SK-N-SH treated with all-trans-retinoic acid at 6 μM for 48 hours (cell line): Measurements from ENCODE around the gene NHERF2.

ENCODE experiments used
- SNAI2 ChIP-seq: fragments of 250-450 bp; sonication (Bioruptor Pico); IDR thresholded peaks from 2 replicates; pipeline ENCODE4 v1.5.0; 2020; ENCODE audit warnings: mild to moderate bottlenecking, moderate library complexity
- ZC3H10 ChIP-seq: fragments of 250-450 bp; sonication (Bioruptor Pico); IDR thresholded peaks from 2 replicates; pipeline ENCODE4 v1.5.1; 2021; ENCODE audit warnings: mild to moderate bottlenecking, moderate library complexity
- TF ChIP-seq, protein P1 (sequence below): fragments of 250-450 bp; sonication (Bioruptor Pico); IDR thresholded peaks from 2 replicates; pipeline ENCODE4 v1.8.0; 2021; ENCODE audit warnings: low read depth, mild to moderate bottlenecking, moderate library complexity, borderline replicate concordance
- TF ChIP-seq, protein P2 (sequence below): fragments of 250-450 bp; sonication (Bioruptor Pico); IDR thresholded peaks from 2 replicates; pipeline ENCODE4 v1.5.0; 2020; ENCODE audit warnings: mild to moderate bottlenecking, moderate library complexity

DNA sequence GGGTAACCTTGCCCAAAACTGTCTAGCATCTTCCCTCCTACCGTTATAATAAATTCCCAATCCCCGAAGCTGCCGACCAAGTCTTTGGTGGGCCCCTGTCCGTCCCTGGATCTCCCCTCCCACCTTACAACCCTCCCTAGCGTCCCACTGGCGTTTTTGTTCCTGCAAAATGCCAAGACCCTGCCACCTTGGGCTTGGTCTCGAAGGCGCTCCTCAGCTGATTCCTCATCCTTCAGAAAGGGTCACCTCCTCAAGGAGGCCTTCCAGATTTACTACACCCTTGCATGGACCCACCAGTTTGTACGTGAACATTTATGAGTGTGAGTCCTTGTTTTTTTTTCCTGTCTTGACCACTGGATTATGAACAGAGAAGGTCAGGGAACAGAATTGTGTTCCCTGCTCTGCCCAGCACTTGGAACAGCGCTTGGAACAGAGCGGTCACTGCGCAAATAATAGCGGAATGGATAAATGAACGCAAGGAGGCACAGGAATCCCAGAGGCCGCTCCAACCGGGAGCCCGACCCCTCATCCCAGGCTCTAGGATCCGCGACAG, 43.6 kb upstream of the NHERF2 start:
- no peak for TF ChIP-seq ZC3H10 (CRISPR knock-in tag)
- no peak for TF ChIP-seq SNAI2 (CRISPR knock-in tag)
- TF ChIP-seq, protein P1, sequence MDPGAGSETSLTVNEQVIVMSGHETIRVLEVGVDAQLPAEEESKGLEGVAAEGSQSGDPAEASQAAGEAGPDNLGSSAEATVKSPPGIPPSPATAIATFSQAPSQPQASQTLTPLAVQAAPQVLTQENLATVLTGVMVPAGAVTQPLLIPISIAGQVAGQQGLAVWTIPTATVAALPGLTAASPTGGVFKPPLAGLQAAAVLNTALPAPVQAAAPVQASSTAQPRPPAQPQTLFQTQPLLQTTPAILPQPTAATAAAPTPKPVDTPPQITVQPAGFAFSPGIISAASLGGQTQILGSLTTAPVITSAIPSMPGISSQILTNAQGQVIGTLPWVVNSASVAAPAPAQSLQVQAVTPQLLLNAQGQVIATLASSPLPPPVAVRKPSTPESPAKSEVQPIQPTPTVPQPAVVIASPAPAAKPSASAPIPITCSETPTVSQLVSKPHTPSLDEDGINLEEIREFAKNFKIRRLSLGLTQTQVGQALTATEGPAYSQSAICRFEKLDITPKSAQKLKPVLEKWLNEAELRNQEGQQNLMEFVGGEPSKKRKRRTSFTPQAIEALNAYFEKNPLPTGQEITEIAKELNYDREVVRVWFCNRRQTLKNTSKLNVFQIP (CRISPR knock-in tag): no peak
- TF ChIP-seq, protein P2, sequence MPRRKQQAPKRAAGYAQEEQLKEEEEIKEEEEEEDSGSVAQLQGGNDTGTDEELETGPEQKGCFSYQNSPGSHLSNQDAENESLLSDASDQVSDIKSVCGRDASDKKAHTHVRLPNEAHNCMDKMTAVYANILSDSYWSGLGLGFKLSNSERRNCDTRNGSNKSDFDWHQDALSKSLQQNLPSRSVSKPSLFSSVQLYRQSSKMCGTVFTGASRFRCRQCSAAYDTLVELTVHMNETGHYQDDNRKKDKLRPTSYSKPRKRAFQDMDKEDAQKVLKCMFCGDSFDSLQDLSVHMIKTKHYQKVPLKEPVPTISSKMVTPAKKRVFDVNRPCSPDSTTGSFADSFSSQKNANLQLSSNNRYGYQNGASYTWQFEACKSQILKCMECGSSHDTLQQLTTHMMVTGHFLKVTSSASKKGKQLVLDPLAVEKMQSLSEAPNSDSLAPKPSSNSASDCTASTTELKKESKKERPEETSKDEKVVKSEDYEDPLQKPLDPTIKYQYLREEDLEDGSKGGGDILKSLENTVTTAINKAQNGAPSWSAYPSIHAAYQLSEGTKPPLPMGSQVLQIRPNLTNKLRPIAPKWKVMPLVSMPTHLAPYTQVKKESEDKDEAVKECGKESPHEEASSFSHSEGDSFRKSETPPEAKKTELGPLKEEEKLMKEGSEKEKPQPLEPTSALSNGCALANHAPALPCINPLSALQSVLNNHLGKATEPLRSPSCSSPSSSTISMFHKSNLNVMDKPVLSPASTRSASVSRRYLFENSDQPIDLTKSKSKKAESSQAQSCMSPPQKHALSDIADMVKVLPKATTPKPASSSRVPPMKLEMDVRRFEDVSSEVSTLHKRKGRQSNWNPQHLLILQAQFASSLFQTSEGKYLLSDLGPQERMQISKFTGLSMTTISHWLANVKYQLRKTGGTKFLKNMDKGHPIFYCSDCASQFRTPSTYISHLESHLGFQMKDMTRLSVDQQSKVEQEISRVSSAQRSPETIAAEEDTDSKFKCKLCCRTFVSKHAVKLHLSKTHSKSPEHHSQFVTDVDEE: no peak
